Coronary artery (tissue), 2 donors: ENCODE data around the gene ZNF385C.

Source experiments
- DNase-seq: peaks from one replicate; pipeline ENCODE4 v3.0.0-alpha.2; 2017; ENCODE audit warnings: low spot score
- H3K27ac ChIP-seq, 2 donors: fragments of 200-600 bp; sonication (generic); one replicate each; pipeline ENCODE4 v1.5.1; 2016 to 2019
- H3K4me3 ChIP-seq: fragments of 200-600 bp; sonication (generic); 2 replicates; pipeline ENCODE4 v1.5.1; 2016; ENCODE audit warnings: mild to moderate bottlenecking, moderate library complexity
- TF ChIP-seq, protein P1 (sequence below): fragments of 200-600 bp; sonication (generic); IDR thresholded peaks from one replicate; pipeline ENCODE4 v1.5.1; 2019; ENCODE audit warnings: antibody characterized with exemption

Gene ZNF385C

DNA sequence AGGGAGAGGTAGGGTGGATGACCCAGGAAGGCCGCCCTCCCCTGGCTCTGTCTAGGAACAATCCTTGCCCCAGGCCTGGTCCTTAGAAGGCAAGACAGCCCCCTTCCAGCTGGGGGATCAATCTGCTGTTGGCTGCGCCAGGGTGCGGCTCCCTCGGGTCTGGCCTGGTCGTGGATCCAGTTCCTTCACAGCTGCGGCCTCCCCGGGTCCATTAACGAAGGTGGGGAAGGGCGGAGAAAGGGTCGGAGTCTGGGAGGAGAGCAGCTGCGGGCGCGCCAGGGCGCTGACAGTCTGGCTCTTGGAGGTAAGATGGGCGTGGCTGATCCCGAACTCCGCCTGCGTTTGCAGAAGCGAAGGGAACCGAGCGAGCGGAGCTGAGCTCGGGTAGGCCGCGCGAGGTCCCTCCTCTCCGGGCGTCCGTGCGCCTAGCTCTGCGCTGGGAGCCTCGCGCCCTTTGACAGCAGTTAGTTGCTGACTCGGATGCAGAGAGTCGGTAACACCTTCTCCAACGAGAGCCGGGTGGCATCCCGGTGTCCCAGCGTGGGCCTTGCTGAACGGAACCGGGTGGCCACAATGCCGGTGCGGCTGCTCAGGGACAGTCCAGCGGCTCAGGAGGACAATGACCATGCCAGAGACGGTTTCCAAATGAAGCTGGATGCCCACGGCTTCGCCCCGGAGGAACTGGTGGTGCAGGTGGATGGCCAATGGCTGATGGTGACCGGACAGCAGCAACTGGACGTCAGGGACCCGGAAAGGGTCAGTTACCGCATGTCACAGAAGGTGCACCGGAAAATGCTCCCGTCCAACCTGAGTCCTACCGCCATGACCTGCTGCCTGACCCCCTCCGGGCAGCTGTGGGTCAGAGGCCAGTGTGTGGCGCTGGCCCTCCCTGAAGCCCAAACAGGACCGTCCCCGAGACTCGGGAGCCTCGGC lies 24.4 kb upstream of the ZNF385C start, which contains the start of gene HSPB9:
Gene HSPB9, plus strand, starts transcription at position 434 of the 933 bp plus-strand sequence. Its CDS starts 47 bp downstream, at position 481.
- H3K27ac ChIP-seq, result no peak within 1 kb of the TSS
- TF ChIP-seq, protein P1, sequence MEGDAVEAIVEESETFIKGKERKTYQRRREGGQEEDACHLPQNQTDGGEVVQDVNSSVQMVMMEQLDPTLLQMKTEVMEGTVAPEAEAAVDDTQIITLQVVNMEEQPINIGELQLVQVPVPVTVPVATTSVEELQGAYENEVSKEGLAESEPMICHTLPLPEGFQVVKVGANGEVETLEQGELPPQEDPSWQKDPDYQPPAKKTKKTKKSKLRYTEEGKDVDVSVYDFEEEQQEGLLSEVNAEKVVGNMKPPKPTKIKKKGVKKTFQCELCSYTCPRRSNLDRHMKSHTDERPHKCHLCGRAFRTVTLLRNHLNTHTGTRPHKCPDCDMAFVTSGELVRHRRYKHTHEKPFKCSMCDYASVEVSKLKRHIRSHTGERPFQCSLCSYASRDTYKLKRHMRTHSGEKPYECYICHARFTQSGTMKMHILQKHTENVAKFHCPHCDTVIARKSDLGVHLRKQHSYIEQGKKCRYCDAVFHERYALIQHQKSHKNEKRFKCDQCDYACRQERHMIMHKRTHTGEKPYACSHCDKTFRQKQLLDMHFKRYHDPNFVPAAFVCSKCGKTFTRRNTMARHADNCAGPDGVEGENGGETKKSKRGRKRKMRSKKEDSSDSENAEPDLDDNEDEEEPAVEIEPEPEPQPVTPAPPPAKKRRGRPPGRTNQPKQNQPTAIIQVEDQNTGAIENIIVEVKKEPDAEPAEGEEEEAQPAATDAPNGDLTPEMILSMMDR, result no peak
- H3K4me3 ChIP-seq, result no peak within 1 kb of the TSS
- DNase-seq, result no peak

DNA sequence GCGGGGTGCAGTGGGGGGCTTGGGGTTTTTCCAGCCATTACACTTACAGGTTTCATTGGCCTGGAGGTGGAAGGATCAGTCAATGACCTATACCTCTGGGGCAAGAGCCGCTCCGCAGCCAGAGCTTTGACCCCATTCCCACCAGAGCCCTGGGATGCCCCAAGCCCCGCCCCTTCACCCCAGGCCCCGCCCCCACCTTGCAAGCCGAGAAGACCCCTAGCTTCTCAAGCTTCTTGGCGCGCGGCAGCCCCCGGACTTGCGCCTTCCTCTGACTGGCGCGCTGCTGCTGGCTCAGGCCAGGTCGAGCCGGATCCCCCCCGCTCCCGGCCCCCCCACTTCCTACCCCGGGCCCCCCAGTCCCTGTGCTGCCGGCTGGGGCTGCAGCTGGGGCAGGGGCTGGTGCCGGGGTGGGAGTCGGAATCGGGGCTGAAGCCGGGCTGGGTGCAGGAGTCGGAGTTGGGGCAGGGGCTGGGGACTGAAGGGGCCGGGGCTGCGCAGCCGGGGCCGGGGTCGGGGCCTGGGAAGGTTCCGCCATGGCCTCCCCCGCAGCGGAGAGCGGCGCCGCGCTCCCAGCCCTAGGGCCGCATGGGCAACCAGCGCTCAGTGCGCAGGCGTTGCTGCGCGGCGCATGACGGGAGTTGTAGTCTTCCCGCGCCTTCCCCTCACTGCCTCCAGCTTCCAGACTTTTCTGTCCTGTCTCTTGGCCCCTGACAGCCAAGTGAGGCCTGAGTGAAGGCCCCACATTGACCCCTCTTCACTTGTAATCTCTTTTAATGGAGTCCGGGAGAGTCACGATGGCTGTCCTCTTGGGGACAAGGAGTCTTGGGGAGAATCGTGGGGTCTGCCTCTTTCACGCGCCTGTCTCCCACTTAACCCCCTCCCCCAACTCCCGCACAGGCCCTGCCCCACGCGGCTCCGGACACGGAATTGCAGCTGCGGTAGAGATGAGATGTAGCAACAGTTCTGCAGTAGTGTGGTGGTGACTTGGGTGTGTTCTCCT lies 22.8 kb upstream of the ZNF385C start, which contains the start of gene KAT2A:
Gene KAT2A, minus strand, starts transcription at position 598 of the 1,000 bp plus-strand sequence. Its CDS starts 63 bp downstream, at position 535.
- Histone ChIP-seq H3K4me3 (peak within 1 kb of the TSS; percentile 81), H3K27ac (peak within 1 kb of the TSS in 1 of 2 donors; percentile 37)
- TF ChIP-seq, protein P1, result no peak

DNA sequence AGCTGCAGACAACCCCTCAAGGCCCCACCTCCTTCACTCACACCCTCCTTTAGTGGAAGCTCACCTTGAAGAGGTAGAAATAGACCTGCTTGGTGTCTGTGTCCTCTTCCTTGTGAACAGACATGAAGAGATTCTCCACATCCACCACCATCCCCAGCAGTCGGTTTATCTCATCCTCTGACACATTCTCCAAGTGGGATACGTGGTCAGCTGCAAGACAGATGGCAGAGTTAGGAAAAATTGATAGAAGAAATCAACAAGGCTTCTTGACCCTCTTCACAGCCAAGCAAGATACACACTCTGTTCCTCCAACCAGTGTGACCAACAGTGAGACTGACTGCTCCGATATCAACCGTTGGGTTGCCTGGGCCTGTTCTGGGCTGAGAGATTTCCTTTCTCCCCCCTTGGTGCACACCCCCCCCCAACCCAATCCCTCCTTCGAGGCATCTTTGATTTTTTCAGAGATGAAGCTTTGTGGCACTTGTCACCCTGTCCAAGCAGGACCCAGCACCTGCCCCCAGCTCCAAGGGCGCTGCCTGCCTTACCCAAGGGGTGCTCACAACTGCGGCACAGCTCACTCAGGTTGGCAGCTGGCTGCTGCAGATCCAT lies 22.0 kb upstream of the ZNF385C start:
- no peak for DNase-seq
- H3K4me3 ChIP-seq, result peak overlapping the region; percentile 81
- H3K27ac ChIP-seq, result no peak overlapping the region
- TF ChIP-seq, protein P1, result no peak

More for the DNA sequence above, 22.8 kb upstream of the ZNF385C start, which contains the start of gene KAT2A:
- no peak for DNase-seq

DNA sequence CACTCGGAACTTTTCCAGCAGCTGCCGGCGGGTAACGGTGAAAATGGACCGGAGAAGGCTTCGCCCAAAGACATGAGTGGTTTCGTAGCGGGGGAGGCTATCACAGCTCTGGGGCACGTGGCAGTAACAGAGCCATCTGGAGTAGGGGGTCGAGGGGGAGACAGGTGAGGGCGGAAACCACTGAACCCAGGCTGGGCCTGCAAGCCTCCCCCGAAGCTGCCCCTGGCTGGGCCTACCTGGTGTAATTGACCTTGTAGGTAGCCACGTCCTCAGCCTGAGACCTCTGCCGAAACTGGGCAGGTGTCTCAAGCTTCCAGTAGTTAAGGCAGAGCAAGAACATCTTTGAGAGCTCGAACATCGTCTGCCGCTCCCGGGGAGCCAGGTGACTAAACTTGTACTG lies 21.0 kb upstream of the ZNF385C start:
- Histone ChIP-seq H3K27ac (no peak overlapping the region), H3K4me3 (no peak overlapping the region)
- TF ChIP-seq, protein P1, result no peak
- DNase-seq, result no peak

DNA sequence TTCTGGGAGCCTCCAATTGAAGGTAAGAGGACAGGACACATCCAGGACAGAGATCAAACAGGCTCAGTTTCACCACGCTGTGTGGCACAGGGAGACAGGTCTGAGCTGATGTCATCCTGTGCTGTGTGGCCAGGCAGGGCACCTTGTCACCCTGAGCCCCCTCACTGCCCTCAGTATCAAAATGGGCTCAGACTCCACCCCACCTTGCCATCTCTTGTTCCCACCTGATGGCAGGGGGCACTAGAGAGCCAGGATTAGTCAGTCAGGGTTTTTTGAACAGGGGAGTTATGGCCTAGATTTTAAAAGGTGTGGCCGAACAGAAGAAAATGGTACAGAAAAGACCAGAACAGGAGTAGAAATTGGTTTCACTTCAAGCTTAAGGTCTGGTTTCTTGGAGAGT lies 20.3 kb upstream of the ZNF385C start:
- no peak for DNase-seq
- no peak overlapping the region for H3K4me3 ChIP-seq
- no peak overlapping the region for H3K27ac ChIP-seq
- TF ChIP-seq, protein P1, result no peak

DNA sequence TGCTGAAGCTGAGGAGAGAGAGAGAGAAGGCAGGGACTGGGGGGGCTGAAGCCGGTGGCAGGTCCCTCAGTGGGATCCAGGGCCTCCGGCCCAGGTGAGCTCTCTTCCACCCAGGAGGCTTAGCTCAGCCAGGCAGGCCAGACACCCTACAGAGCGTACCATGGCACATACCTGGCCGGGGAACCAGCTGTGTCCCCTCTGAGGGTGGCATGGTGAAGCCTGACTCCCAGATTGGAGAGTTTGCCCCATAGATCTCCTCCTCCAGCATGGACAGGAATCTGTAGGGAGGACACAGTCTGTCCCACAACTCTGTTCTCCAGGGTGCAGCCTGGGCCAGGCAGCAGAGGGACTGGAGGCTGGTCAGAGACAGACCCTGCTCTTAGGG lies 19.8 kb upstream of the ZNF385C start:
- DNase-seq, result no peak
- Histone ChIP-seq H3K27ac (no peak overlapping the region), H3K4me3 (no peak overlapping the region)
- TF ChIP-seq, protein P1, result no peak
